GM21528 (cell line): Measurements from ENCODE around the gene ARFGAP2.
"Not testable (repeated sequence)": the region's sequence is repeated elsewhere in the genome, so short reads cannot be mapped to it uniquely, and the experiment has no call there.

Experiments used
- ATAC-seq: cut with Tn5 transposase; IDR thresholded peaks from one replicate; pipeline ENCODE4 v1.9.1; 2021; ENCODE audit warnings: mild to moderate bottlenecking, moderate library complexity; ENCODE audit not compliant: unreplicated experiment, low FRiP score

ARFGAP2 gene

DNA sequence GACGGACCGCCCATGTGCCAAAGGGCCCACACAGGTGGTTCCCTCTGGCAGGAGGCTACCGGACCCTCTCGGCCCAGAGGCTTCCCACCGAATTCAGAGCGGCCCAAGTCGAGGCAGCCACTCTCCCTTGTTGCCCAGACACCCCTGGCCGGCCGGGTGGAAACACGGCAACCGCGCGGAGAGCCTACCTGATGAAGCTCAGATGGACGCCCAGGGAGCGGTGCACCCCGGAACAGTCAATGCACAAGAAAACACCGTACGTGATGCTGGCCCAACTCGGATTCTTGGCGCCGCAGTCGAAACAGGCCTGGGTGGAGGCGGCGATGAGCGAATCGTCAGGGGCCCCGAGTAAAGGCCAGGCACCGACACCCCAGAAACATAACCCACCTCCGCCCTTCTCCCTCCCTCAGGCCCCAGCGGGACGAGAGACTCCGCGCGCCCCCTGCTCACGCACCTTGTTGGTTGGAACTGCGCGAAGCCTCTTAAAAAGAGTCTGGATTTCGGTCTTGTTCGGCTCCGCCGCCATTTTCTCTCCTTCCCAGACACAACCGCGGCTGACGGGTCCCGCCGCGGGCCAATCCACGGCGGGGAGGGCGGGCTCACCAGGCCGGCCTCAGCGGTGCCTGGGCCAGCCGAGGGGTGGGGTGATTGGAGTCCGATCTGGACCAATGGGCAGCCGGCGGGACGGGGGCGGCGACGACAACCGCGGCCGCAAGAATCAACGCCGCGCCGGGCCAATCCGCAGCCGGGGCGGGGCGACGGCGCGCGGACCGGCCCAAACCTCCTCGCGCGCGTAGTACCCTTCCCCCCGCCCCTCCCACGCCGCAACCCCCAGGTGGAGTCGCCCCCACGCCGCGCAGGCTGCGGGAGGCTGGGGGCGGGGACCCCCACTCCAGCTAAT is at the start of gene ARFGAP2:
Gene ARFGAP2 (minus strand): TSS at position 552 of the 901 bp plus-strand sequence. CDS start 26 bp downstream, at position 526.
- ATAC-seq = peak; percentile 87

DNA sequence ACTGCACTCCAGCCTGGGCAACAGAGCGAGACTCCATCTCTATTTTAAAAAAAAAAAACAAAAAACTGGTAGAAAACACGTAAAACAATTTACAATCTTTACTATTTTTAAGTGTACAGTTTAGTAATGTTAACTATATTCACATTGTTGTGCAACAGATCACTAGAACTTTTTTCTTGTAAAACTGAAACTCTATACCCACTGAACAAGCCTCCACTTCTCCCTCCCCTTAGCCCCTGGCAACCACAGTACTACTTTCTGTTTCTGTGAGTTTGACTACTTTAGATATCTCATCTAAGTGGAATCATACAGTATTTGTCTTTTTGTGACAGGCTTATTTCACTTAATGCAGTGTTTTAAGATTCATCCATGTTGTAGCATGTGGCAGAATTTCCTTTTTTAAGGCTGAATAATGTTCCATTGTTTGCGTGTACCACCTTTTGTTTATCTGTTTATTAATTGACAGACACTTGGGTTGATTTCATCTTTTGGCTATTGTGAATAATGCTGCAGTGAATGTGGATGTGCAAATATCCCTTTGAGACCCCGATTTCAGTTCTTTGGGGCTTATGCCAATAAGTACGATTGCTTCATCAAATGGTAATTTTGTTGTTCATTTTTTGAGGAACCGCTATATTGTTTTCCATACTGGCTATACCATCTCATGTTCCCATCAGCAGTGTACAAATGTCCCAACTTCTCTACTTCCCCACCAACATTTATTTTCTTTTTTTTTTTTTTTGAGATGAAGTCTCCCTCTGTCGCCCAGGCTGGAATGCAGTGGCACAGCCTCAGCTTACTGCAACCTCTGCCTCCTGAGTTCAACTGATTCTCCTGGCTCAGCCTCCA is 49.1 kb upstream of the ARFGAP2 start:
- no peak for ATAC-seq

DNA sequence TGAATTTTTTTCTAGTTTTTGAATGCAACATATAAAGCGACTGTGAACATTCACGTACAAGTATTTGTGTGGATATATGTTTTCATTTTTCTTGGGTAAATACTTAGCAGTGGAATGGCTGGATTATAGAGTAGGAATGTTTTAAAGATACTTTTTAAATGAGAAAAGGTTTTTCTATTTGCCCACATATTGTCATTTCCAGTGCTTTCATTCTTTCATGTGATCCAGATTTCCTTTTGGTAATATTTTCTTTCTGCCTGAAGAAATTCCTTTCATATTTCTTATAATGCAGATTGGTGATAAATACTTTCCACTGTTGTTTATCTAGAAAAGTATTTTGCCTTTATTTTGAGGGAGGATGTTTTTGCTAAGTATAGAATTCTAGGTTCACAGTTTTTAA is 46.0 kb upstream of the ARFGAP2 start:
- no peak for ATAC-seq

DNA sequence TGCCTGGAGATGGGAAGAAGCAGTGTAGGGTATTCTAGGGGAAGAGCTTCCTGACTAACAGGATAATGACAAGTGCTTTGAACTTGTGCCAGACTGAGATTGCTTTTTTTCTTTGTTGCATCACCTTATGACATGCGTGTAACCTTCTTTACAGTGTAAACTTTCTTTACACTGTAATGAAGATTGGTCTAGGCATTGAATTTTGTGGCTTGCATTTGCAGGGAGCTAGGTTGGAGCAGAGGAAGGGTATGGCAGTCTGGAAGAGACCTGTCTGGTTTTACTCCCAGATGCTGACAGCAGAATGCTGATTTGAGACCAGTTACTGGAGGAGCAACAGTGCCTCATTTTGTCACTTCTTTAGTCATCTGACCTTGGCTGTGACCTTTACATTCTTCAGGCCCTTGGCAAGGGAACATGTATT is 43.7 kb upstream of the ARFGAP2 start:
- ATAC-seq = no peak

DNA sequence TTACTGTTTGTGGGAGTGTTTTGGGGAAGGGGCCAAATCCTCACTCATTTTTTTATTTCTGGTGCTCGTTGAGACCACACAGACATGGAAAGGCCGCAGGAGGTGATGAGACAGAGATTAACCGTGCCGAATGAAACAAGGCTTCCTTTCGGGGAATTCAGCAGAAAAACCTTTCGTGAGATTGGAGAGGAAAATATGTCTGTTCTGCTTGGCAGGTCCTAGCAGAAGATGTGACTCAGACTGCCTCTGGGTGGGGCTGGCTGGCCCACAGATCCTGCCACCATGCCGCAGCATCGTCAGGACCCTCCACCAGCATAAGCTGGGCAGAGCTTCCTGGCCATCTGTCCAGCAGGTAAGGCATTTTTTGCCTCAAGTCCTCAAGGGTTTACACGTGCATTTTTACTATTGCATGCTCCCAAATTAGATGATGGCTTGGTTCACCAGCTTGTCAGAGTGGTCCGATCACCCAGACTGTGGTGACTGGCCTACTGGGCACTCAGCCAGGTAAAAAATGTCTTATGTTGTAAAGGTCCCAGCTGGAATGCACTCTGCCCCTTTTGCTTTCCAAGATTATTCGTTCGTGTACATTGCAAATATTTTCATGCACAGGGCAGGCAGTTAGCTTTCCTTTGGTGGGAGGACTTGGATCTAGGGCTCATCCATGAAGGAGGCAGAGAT is 39.6 kb upstream of the ARFGAP2 start:
- no peak for ATAC-seq

DNA sequence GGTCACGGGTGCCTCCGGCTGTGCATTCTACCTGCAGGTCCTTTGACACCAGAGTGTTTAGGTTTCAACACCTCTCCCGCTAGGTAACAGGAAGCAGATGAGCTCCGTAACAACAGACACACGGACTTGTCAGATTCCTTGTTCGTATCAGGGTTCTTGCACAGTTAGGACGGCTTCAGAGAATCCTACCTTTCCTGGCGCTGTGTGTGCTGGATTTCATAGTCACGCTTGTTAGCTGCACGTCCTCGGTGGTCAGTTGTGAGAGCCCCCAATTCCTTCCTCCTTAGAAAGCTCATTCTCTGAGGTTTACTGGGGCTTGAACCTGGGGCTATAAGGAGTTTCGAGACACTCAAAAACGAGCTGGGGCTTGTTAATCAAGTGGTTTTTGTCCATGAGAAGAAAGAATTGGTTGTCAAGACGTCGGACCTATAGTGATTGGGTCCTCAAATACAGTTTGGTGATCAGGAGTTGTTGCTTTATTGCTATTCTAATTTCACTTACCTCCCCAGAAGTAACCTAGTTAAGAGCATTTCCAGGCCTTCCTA is 38.8 kb upstream of the ARFGAP2 start:
- ATAC-seq = no peak

DNA sequence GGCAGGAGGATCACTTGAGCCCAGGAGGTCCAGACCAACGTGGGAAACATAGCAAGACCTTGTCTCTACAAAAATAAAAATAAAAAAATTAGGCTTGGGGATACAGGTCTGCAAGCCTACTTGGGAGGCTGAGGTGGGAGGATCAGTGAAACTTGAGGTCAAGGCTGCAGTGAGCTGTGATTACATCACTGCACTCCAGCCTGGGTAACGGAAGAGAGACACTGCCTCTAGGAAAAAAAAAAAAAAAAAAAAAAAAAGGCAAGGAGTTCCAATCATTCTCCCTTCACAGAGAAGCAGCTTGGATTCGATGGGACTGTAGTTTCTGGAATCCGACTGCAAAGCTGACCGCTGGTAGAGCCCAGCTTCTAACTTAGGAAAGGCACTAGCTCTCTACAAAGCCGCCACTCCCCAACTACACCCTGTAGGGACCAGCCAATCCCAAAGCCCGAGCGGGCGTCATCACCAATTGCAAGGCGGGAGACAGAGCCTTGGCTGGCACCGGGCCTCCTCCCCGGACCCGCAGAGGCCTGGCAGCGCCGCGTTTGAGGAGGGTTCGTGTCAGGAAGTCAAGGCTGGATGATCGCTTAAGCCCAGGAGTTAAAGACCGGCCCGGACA is 37.4 kb upstream of the ARFGAP2 start:
- ATAC-seq = peak; percentile 66

DNA sequence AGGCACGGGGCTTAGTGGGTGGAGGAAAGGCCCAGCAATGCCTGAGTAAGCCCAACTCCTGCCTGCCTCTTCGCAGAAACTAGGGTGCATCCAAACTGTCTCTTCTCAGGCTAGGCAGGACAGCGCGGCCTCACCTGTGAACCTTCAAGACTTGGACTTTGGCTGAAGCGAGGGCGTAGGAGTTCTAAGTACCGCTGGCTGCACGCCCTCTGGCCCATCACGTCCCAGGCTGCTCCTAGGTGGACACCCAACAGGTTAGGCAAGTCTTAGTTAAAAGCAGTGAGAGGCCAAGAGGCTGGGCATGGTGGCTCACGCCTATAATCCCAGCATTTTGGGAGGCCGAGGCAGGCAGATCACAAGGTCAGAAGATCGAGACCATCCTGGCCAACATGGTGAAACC is 36.3 kb upstream of the ARFGAP2 start:
- no peak for ATAC-seq

DNA sequence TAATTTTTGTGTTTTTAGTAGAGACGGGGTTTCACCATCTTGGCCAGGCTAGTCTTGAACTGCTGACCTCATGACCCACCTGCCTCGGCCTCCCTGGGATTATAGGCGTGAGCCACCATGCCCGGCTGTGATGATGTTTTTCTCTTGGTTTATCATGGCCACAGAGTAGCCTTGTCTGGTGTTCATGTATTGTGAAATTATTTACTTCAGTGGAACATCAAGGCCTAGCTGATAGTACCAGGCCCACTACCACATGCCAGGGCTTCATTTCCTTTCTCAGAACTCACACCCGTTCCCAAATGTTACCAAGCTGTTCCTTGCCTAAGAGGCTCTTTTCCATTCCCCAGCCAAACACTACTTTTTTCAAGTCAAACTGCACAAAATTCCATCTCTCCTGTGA is 31.9 kb upstream of the ARFGAP2 start:
- no peak for ATAC-seq

DNA sequence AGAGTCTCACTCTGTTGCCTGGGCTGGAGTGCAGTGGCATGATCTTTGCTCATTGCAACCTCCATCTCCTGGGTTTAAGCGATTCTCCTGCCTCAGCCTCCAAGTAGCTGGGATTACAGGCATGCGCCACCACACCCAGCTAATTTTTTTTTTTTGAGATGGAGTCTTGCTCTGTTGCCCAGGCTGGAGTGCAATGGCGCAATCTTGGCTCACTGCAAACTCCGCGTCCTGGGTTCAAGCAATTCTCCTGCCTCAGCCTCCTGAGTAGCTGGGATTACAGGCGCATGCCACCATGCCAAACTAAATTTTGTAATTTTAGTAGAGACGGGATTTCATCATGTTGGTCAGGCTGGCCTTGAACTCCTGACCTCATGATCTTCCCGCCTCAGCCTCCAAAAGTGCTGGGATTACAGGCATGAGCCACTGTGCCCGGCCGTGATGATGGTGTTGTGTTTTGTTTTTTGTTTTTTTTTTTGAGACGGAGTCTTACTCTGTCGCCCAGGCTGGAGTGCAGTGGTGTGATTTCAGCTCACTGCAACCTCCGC is 31.4 kb upstream of the ARFGAP2 start:
- ATAC-seq = not testable (repeated sequence)

DNA sequence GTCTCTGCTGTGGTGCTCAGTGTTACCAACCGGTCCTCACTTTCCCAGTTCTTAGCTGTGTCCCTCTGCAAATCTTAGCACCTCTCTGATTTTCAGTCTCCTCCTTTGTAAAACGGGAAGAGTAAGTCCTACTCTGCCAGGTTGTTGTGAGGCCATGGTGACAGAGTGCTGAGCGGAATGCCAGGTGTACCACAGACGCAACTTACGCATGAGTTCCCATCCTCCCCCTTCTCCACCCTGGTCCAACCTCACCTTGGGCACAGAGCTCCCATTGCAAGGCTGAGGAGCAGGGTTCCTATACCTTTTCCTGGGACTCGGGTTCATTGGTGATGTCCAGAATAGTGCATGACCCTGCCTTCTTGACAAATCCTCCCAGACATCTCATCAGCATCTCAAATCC is 30.8 kb upstream of the ARFGAP2 start:
- ATAC-seq = no peak

DNA sequence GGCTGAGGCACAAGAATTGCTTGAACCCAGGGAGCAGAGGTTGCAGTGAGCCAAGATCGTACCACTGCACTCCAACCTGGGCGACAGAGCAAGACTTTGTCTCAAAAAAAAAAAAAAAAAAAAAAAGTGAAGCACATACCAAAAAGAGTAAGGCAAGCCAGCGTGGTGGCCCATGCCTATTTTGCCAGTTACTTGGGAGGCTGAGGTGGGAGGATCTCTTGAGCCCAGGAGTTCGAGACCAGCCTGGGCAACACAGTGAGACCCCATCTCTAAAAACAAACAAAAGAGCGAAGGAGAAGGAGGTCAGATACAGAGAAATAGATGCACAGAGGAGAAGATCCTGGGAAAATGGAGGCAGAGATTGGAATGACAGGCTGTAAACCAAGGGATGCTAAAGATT is 29.9 kb upstream of the ARFGAP2 start:
- ATAC-seq = not testable (repeated sequence)

DNA sequence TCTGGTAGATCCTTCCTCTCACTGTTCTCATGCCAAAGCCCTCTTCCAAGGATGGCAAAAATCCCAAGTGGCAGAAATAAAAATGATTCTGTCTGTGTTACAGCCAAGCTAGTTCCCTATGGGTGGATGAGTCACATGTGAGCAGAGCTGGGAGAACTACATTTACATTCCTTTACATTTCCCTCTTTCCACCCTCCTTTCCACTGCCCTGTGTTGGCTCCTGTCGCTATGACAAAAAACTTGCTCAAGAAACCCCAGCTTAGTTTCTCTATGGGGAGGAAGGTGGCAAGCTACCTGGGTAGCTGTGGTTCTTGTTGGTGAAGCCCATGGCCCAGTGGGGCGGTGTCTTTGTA is 27.9 kb upstream of the ARFGAP2 start:
- ATAC-seq = no peak

DNA sequence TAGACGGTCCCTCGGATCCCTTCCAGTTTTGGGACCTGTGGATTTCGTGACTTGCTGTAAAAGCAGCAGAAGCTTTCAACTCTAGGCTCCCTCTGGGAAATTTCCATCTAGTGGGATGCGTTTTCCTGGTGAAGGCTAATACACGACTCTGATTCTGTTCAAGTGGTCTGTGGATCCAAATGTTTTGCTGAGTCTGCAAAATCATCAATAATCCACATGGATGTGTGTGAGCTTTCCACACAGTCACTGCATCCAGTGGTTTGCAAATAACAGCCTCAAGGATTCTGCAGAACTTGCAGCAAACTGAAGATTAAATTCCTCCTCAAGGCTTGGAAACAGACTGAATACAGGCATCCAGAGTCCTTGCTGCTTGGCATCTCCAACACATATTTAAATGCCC is 25.9 kb upstream of the ARFGAP2 start:
- ATAC-seq = no peak

DNA sequence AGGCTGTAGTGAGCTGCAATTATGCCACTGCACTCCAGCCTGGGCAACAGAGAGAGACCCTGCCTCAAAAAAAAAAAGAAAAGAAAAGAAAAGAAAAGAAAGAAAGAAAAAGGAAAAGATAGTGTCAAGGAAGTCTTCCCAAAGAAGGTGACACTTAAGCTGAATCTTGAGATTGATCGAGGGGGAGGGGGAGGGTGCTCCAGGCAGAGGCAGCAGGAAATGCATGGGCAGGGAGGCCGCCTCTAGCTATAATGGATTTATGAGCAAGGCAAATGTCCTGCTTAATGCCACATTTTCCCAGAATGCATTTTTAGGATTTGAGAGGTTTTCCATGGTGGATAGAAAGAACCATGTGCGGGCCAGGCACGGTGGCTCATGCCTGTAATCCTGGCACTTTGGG is 24.3 kb upstream of the ARFGAP2 start:
- no peak for ATAC-seq

DNA sequence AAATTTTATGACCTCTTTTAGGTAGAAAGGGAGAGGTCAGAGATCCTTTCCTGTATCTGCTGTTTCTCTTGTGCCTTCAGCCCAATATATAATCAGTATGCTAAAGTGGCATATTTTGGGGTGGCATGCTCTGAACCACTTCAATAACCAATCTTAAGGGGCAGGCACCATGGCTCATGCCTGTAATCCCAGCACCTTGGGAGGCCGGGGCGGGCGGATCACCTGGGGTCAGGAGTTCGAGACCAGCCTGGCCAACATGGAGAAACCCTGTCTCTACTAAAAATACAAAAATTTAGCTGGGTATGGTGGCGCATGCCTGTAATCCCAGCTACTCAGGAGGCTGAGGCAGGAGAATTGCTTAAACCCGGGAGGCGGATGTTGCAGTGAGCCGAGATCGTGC is 21.5 kb upstream of the ARFGAP2 start:
- not testable (repeated sequence) for ATAC-seq

DNA sequence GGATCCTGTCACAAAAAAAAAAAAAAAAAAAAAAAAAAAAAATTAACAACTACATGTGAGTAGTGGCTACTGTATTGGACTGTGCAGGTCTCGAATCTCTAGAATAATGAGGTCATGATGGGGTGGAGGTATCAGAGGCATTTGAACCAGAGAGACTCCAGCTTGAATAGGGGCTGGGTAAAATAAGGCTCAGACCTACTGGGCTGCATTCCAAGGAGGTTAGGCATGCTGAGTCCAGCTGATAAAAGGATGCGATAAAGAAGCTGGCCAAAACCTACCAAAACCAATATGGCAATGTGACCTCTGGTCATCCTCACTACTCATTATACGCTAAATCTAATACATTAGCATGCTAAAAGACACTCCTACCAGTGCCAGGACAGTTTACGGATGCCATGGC is 15.4 kb upstream of the ARFGAP2 start:
- no peak for ATAC-seq

DNA sequence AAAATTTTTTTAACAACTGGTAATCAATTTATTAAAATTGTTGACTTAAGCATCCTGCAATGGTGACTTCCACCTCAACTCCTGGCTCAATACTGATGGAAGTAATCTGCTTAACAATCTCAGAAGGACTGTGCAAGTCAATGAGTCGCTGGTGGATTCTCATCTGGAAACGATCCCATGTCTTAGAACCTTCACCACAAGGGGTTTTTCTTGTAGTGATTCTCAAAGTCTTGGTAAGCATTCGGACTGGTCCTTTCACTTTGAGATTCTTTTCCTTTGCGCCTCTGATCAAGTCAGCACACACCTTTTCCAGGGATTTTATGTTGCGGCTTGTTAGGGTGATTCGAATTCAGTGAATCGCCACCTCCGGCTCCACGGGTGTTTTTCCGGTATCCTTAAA is 14.5 kb upstream of the ARFGAP2 start:
- not testable (repeated sequence) for ATAC-seq

DNA sequence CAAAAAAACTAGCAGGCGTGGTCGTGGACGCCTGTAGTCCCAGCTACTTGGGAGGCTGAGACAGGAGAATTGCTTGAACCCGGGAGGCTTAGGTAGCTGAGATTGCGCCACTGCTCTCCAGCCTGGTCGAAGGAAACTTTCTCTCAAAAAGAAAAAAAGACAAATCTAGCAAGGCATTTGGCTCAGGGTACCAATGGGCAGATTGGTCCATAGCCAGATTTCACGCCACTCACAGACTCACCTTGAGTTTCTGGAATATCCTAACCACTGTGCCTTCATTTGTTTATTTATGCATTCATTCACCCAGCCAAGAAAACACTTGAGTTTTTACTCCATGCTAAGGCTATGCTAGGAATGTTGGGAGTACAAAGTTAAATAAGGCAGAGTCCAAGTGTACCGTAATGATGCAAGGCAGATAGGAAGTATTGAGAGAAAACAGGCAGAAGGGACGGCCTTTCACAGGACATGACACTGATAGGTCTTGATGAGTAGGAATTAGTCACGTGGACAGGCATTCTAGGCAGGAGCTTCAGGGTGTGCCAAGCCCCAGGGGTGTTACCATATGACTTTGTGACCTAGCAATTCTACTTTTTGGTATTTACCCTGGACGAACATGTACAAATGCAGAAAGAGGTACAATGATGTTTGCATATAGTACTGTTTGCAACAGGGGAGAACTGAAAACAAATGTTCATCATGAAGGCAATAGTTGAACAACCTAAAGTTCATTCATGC is 12.6 kb upstream of the ARFGAP2 start:
- no peak for ATAC-seq
